ENCODE results near the gene RFXANK. TPM values are rescaled to one million over a fixed set of nuclear protein-coding genes. Genes with fewer than 3 reads are reported as not detected.
A peak's percentile ranks its signal among the peaks of the same experiment; 100 is the strongest.
"Not testable (repeated sequence)": the region's sequence is repeated elsewhere in the genome, so short reads cannot be mapped to it uniquely, and the experiment has no call there.

The RFXANK gene
- total and polyA plus RNA-seq, 8 donors, result 21.0 to 111 (median 31.5) TPM

- Histone ChIP-seq H3K4me3 (no peak overlapping the region), H3K36me3 (no peaks in the 10 kb centered on the region), H3K9me3 (no peaks in the 10 kb centered on the region), H3K27me3 (no peaks in the 10 kb centered on the region), H3K4me1 (no peaks in the 10 kb centered on the region), H3K27ac (no peak overlapping the region)
- FAIRE-seq (no peak), DNase-seq (no peak), ATAC-seq (no peak)
- no peak for TF ChIP-seq CTCF (IDR thresholded peaks at IDR 0.05)
- intact Hi-C loops (cut with DNase I), result loop anchor here in 1 of 3 donors (5.0 kb wide), 1 partner anchor 195 kb away; no protein-coding TSS in a partner anchor
- WGBS, 2 donors, result 93 to 98% methylated on average over 7 of the region's 7 CpGs
These were observed 45.2 kb upstream of the RFXANK start for GRCh38 chr19:19146865-19147264.

- no peaks in the 10 kb centered on the region for H3K4me1 ChIP-seq
- DNase-seq, result no peak
- no peak for FAIRE-seq
- no peak overlapping the region for H3K27ac ChIP-seq
- H3K27me3 ChIP-seq, result no peaks in the 10 kb centered on the region
- no peaks in the 10 kb centered on the region for H3K36me3 ChIP-seq
- no peaks in the 10 kb centered on the region for H3K9me3 ChIP-seq
- 85 to 88% methylated on average over 5 of the region's 5 CpGs for WGBS, 2 donors
- no peak for TF ChIP-seq CTCF (IDR thresholded peaks at IDR 0.05)
- no peak overlapping the region for H3K4me3 ChIP-seq
- intact Hi-C loops (cut with DNase I), result loop anchor here in 1 of 3 donors (5.0 kb wide), 1 partner anchor 195 kb away; no protein-coding TSS in a partner anchor
- ATAC-seq, result no peak
These were observed 44.7 kb upstream of the RFXANK start for GRCh38 chr19:19147344-19147743.

- ATAC-seq, H3K4me3 ChIP-seq, FAIRE-seq, H3K27ac ChIP-seq, H3K36me3 ChIP-seq, DNase-seq, H3K9me3 ChIP-seq, H3K27me3 ChIP-seq, H3K4me1 ChIP-seq: not testable (repeated sequence)
- 96 to 97% methylated on average over 8 of the region's 8 CpGs for WGBS, 2 donors
- intact Hi-C loops (cut with DNase I), result loop anchor here in 1 of 3 donors (5.0 kb wide), 1 partner anchor 194 kb away; no protein-coding TSS in a partner anchor
These were observed 43.6 kb upstream of the RFXANK start for GRCh38 chr19:19148504-19148903.

GRCh38 chr19:19149435-19149834, 42.6 kb upstream of the RFXANK start:
- 79% methylated on average over 2 of the region's 2 CpGs for WGBS, 2 donors
- FAIRE-seq, result no peak
- no peak overlapping the region for H3K4me3 ChIP-seq
- ATAC-seq, result no peak
- H3K27me3 ChIP-seq, result no peaks in the 10 kb centered on the region
- H3K9me3 ChIP-seq, result no peaks in the 10 kb centered on the region
- no peaks in the 10 kb centered on the region for H3K36me3 ChIP-seq
- no peak overlapping the region for H3K27ac ChIP-seq
- no peak for DNase-seq
- no peak for TF ChIP-seq CTCF (IDR thresholded peaks at IDR 0.05)
- H3K4me1 ChIP-seq, result no peaks in the 10 kb centered on the region
- intact Hi-C loops (cut with DNase I), result loop anchor here in 1 of 3 donors (5.0 kb wide), 1 partner anchor 193 kb away; no protein-coding TSS in a partner anchor

- WGBS, 2 donors, result 72 to 77% methylated on average over 11 of the region's 11 CpGs
- no peaks in the 10 kb centered on the region for H3K4me1 ChIP-seq
- no peak for TF ChIP-seq CTCF (IDR thresholded peaks at IDR 0.05)
- ATAC-seq, result no peak
- intact Hi-C loops (cut with DNase I), result no loop called here
- DNase-seq, result peak in 1 of 6 donors; percentile 37
- no peaks in the 10 kb centered on the region for H3K9me3 ChIP-seq
- H3K4me3 ChIP-seq, result no peak overlapping the region
- FAIRE-seq, result no peak
- no peak overlapping the region for H3K27ac ChIP-seq
- H3K36me3 ChIP-seq, result no peaks in the 10 kb centered on the region
- no peaks in the 10 kb centered on the region for H3K27me3 ChIP-seq
These were observed 40.6 kb upstream of the RFXANK start for GRCh38 chr19:19151418-19151817.
